GM13977 (cell line): ENCODE measurements around the gene PSMD1.
"Not testable (repeated sequence)": the region's sequence is repeated elsewhere in the genome, so short reads cannot be mapped to it uniquely, and the experiment has no call there.

Experiments used
- DNase-seq: peaks from one replicate; pipeline ENCODE4 v3.0.0; 2012; ENCODE audit warnings: low spot score
- in situ Hi-C: fragments of 300-500 bp; cut with MboI; formaldehyde crosslinking; loops from one replicate; pipeline ENCODE4 v1.12.0; 2022; ENCODE audit warnings: low sequenced_read_pairs, low pct_unique_long_range_greater_than_20kb, mixed read lengths, inconsistent platforms; ENCODE audit not compliant: unreplicated experiment
- TF ChIP-seq, protein P1 (sequence below): IDR thresholded peaks from 2 replicates; pipeline ENCODE4 v1.5.1; 2012; ENCODE audit warnings: mild to moderate bottlenecking, control low read depth; ENCODE audit not compliant: insufficient read depth; ENCODE audit errors: extremely low read depth, missing control alignments

The PSMD1 gene

DNA sequence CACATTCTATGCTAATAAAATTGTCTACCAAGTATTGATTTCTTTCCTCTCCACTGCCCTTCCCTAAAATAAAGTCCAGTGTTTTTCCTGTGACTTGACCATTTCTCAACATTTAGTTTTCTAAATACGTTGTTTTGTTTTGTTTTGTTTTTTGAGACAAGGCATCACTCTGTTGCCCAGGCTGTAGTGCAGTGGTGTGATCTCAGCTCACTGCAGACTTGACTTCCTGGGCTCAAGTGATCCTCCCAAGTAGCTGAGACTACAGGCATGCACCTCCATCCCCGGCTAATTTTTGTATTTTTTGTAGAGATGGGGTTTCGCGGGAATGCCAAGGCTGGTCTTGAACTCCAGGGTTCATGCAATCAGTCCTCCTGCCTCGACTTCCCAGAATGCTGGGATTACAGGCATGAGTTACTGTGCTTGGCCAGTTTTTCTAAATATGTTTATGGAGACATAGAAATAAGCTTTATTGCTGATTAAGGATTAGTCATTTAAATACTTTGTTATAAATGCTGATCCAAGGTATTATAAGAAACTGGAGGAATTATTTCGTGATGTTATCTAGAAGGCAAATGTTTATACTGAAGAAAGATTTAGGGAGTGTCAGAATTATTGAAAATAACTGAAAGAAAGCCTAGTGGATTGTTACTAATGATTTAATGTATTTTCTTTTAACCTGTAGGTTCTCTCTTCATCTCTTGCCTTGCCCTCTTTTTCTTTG is 73.8 kb downstream of the PSMD1 start:
- in situ Hi-C loops: no loop called here
- TF ChIP-seq, protein P1, sequence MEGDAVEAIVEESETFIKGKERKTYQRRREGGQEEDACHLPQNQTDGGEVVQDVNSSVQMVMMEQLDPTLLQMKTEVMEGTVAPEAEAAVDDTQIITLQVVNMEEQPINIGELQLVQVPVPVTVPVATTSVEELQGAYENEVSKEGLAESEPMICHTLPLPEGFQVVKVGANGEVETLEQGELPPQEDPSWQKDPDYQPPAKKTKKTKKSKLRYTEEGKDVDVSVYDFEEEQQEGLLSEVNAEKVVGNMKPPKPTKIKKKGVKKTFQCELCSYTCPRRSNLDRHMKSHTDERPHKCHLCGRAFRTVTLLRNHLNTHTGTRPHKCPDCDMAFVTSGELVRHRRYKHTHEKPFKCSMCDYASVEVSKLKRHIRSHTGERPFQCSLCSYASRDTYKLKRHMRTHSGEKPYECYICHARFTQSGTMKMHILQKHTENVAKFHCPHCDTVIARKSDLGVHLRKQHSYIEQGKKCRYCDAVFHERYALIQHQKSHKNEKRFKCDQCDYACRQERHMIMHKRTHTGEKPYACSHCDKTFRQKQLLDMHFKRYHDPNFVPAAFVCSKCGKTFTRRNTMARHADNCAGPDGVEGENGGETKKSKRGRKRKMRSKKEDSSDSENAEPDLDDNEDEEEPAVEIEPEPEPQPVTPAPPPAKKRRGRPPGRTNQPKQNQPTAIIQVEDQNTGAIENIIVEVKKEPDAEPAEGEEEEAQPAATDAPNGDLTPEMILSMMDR: no peak
- DNase-seq: no peak

DNA sequence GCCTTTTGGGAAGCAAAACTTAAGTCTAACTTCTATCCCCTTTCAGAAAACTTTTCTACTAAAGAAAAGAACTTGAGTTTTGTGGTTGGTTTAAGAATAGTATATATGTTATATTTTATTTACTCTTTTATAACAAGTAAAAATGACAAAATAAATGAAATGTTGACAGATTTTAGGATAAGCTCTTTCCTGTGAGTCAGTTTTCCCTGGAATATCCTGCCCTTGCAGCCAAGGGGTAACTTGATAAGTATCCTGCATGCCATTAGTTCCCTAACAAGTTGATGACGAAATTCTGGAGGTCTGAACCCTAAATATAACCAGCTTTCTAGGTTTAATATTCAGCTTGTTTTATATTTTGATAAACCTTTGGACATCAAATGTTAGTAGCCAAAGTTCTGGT is 75.5 kb downstream of the PSMD1 start:
- TF ChIP-seq, protein P1: no peak
- DNase-seq: no peak
- in situ Hi-C loops: no loop called here

DNA sequence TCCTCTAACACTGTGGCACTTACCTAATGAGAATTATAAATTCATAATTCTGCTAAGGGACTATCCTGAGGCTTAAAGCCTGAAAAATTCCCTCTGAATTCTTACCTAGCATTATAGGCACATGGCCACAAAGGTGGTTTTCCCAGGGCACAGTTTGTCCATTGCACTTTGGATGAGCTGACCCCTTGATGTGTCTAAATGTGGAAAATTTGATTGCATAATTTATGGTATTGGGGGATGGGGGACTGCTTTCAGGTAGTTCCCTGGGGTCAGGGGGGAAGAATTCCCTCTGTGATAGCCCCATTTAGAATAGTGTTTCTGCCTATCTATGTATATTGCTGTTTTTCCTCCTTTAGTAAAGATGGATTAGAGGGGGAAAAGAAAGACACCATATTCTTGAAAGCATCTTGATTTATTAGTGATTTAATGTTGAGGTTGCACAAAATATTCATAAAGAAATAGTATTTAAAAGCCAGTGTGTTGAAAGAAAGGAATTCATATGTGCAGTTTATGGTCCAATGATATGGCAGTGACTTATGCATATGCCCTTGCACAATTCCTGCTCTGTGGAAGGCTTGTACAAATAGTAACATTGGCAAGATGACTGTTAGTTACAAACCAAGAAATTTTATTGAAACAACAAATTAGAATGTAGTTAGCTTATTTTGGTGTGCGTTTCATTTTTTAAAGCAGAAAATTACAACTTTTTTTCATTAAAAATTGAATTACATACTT is 76.9 kb downstream of the PSMD1 start:
- TF ChIP-seq, protein P1: no peak
- DNase-seq: no peak
- in situ Hi-C loops: no loop called here

DNA sequence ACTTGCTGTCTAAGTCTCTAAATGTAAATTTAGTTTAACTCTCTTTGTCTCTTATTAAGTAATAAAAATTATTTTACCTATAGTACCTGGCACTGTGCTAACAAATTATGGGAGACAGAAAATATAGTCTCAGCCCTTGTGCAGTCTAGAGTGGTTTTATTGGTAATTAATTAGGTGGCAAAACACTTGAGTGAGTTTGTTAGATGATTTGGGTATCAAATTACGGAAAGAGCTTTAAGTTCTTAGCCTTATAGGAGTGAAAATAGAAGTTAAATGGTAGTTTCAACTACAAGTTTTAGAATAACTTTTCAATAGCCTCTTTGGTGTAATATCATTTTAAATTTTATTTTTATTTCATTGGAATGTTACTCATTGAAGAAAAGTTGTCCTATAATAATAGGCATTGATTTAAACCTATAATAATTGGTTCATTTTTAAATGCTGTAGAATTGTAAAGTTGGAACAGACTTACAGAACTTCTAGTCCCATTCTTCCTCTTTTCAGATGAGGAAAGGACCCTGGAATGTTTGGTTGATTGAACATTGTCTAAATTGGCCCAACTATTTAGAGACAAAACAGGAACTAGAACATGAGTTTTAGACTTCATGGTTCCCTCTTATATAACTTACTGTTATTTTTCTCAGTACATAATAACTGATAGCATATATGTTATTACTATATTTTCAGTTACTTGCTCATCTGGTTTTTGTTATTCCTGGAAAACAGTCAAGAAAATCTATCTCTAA is 78.4 kb downstream of the PSMD1 start:
- TF ChIP-seq, protein P1: no peak
- in situ Hi-C loops: no loop called here
- no peak for DNase-seq

DNA sequence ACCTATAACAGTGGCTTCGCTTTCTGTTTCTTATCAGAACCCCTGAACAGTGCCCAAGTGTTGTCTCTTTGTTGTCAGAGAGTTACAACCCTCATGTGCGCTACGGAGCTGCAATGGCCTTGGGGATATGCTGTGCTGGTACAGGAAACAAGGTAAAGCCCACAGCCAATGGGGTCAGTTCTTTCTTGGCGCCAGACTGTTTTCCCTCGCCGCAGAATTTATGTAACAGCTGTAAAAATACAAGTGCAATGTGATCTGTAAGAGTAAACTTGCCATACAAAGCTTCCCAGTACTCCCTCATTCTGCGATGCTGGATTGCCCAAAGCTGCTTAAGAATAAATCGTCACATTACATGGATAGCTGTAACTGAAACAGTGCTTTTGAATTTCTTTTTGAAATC is 82.0 kb downstream of the PSMD1 start:
- in situ Hi-C loops: no loop called here
- DNase-seq: no peak

DNA sequence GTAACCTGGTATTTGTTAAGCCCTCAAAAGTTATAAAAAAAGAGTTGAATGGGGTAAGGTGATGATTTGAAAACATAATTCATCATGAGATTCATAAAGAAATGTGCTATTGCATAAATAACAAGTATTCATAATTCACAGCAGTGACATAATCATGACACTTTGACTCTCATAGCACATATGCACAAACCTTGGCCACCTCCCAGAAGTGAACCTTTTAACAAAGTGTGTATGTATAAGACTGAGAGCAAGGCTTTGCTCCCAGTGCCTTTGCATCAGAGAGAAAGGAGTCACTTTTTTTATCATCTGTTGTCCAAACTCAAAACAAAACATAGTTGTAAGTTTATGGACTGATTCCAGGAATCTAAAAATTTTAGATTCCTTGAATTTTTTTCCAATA is 83.1 kb downstream of the PSMD1 start:
- no peak for DNase-seq
- TF ChIP-seq, protein P1: no peak
- in situ Hi-C loops: no loop called here

More for the DNA sequence above, 82.0 kb downstream of the PSMD1 start:
- TF ChIP-seq, protein P1: no peak

DNA sequence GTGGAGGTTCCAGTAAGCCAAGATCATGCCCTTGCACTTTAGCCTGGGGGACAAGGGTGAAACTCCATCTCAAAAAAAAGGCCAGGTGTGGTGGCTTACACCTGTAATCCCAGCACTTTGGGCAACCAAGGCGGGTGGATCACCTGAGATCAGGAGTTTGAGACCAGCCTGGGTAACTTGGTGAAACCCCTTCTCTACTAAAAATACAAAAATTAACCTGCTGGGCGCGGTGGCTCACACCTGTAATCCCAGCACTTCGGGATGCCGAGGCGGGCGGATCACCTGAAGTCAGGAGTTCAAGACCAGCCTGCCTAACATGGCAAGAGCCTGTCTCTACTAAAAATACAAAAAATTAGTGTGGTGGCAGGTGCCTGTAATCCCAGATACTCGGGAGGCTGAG is 84.1 kb downstream of the PSMD1 start:
- DNase-seq, in situ Hi-C loops: not testable (repeated sequence)
